ENCODE data around the gene TSPAN31. TPM values are rescaled to one million over a fixed set of nuclear protein-coding genes. Genes with fewer than 3 reads are reported as not detected.
"Not testable (repeated sequence)": the region's sequence is repeated elsewhere in the genome, so short reads cannot be mapped to it uniquely, and the experiment has no call there.

Gene TSPAN31
- total RNA-seq (2014; rRNA removed; shearing (Covaris generic)): 64.1 and 76.5 TPM in 2 replicates

GRCh38 chr12:57744777-57745484 lies at the start of gene TSPAN31:
Gene TSPAN31, plus strand, starts transcription at chr12:57745039. Its CDS starts 116 bp downstream, at chr12:57745155.
- peak; percentile 96 for DNase-seq (ENCODE audit: low spot score)

- DNase-seq (ENCODE audit: low spot score): no peak
Measured at GRCh38 chr12:57695770-57696432, 48.9 kb upstream of the TSPAN31 start.

GRCh38 chr12:57697076-57697475 lies 47.8 kb upstream of the TSPAN31 start:
- no peak for DNase-seq (ENCODE audit: low spot score)

- no peak for DNase-seq (ENCODE audit: low spot score)
Measured at GRCh38 chr12:57698414-57698813, 46.4 kb upstream of the TSPAN31 start.

GRCh38 chr12:57700317-57700716 lies 44.5 kb upstream of the TSPAN31 start:
- no peak for DNase-seq (ENCODE audit: low spot score)

GRCh38 chr12:57707250-57707649 lies 37.6 kb upstream of the TSPAN31 start:
- no peak for DNase-seq (ENCODE audit: low spot score)

GRCh38 chr12:57708296-57708695 lies 36.5 kb upstream of the TSPAN31 start:
- DNase-seq (ENCODE audit: low spot score): no peak

GRCh38 chr12:57712701-57713100 lies 32.1 kb upstream of the TSPAN31 start:
- no peak for DNase-seq (ENCODE audit: low spot score)

GRCh38 chr12:57713209-57713608 lies 31.6 kb upstream of the TSPAN31 start:
- no peak for DNase-seq (ENCODE audit: low spot score)

- DNase-seq (ENCODE audit: low spot score): not testable (repeated sequence)
Measured at GRCh38 chr12:57715036-57715748, 29.6 kb upstream of the TSPAN31 start.

- no peak for DNase-seq (ENCODE audit: low spot score)
Measured at GRCh38 chr12:57715786-57716185, 29.1 kb upstream of the TSPAN31 start.

- no peak for DNase-seq (ENCODE audit: low spot score)
Measured at GRCh38 chr12:57716305-57716704, 28.5 kb upstream of the TSPAN31 start.

- no peak for DNase-seq (ENCODE audit: low spot score)
Measured at GRCh38 chr12:57717131-57717530, 27.7 kb upstream of the TSPAN31 start.

GRCh38 chr12:57717846-57718640 lies 26.8 kb upstream of the TSPAN31 start:
- DNase-seq (ENCODE audit: low spot score): no peak

- no peak for DNase-seq (ENCODE audit: low spot score)
Measured at GRCh38 chr12:57718641-57719528, 26.0 kb upstream of the TSPAN31 start.

GRCh38 chr12:57719777-57720605 lies 24.8 kb upstream of the TSPAN31 start:
- no peak for DNase-seq (ENCODE audit: low spot score)

- DNase-seq (ENCODE audit: low spot score): no peak
Measured at GRCh38 chr12:57720606-57721595, 23.9 kb upstream of the TSPAN31 start.

- not testable (repeated sequence) for DNase-seq (ENCODE audit: low spot score)
Measured at GRCh38 chr12:57721846-57722608, 22.8 kb upstream of the TSPAN31 start.
